WTC11 (cell line): ENCODE results near the gene PHF14. TPM values are rescaled to one million over a fixed set of nuclear protein-coding genes. Genes with fewer than 3 reads are reported as not detected.

Source experiments
- ATAC-seq: fragments of 200-7000 bp; cut with Tn5 transposase; 2 replicates; pipeline ENCODE4 v1.10.0; 2021; ENCODE audit warnings: mild to moderate bottlenecking, moderate library complexity
- CTCF ChIA-PET: fragments of 300-600 bp; sonication (Branson Sonifier 250); formaldehyde crosslinking; loops from one replicate; lab custom pipeline; 2021; ENCODE audit warnings: antibody characterized with exemption; lab: Charles Lee
- POLR2A ChIA-PET: fragments of 350-600 bp; sonication (Branson Sonifier 250); formaldehyde crosslinking; loops from one replicate; lab custom pipeline; 2021; ENCODE audit warnings: antibody characterized with exemption; lab: Charles Lee
- DNase-seq: peaks from one replicate; pipeline ENCODE4 v3.0.0; 2021; ENCODE audit warnings: low spot score
- H3K27ac Mint-ChIP-seq: 2 replicates; pipeline ENCODE4 v1.8.0; 2021; ENCODE audit warnings: mixed read lengths
- H3K27me3 Mint-ChIP-seq: 2 replicates; pipeline ENCODE4 v1.8.0; 2021; ENCODE audit warnings: low read depth, mild to moderate bottlenecking, moderate library complexity, mixed read lengths
- H3K36me3 Mint-ChIP-seq: 2 replicates; pipeline ENCODE4 v1.8.0; 2021; ENCODE audit warnings: mixed read lengths
- H3K4me1 Mint-ChIP-seq: 2 replicates; pipeline ENCODE4 v1.8.0; 2022; ENCODE audit warnings: mixed read lengths
- H3K4me3 Mint-ChIP-seq: 2 replicates; pipeline ENCODE4 v1.8.0; 2021; ENCODE audit warnings: mild to moderate bottlenecking, moderate library complexity, mixed read lengths
- H3K9me3 Mint-ChIP-seq: 2 replicates; pipeline ENCODE4 v1.8.0; 2021; ENCODE audit warnings: mixed read lengths
- E2F5 ChIP-seq: sonication (generic); formaldehyde crosslinking; IDR thresholded peaks from 2 replicates; pipeline ENCODE4 v1.8.1; 2022; ENCODE audit warnings: mild to moderate bottlenecking, moderate library complexity, missing genetic modification reagents
- GRHL2 ChIP-seq: fragments of 250-450 bp; sonication (Bioruptor Pico); IDR thresholded peaks from 2 replicates; pipeline ENCODE4 v1.8.0; 2022; ENCODE audit warnings: mild to moderate bottlenecking, moderate library complexity; ENCODE audit not compliant: insufficient replicate concordance, severe bottlenecking
- GTF2I ChIP-seq: fragments of 250-450 bp; sonication (Bioruptor Pico); conservative IDR thresholded peaks from 2 replicates; pipeline ENCODE4 v1.4.0; 2021; ENCODE audit warnings: mild to moderate bottlenecking
- HMGA2 ChIP-seq: fragments of 250-450 bp; sonication (Bioruptor Pico); IDR thresholded peaks from 2 replicates; pipeline ENCODE4 v1.4.0; 2021; ENCODE audit warnings: mild to moderate bottlenecking, moderate library complexity
- MLX ChIP-seq: sonication (generic); formaldehyde crosslinking; IDR thresholded peaks from 2 replicates; pipeline ENCODE4 v1.8.1; 2023; ENCODE audit warnings: mild to moderate bottlenecking, missing genetic modification reagents, moderate library complexity
- RORB ChIP-seq: fragments of 250-450 bp; sonication (Bioruptor Pico); IDR thresholded peaks from 2 replicates; pipeline ENCODE4 v1.9.0; 2021; ENCODE audit warnings: mild to moderate bottlenecking
- SOX15 ChIP-seq: fragments of 250-450 bp; sonication (Bioruptor Pico); IDR thresholded peaks from 2 replicates; pipeline ENCODE4 v1.9.0; 2021; ENCODE audit warnings: mild to moderate bottlenecking
- TEAD1 ChIP-seq: sonication (generic); formaldehyde crosslinking; IDR thresholded peaks from 2 replicates; pipeline ENCODE4 v1.8.0; 2022; ENCODE audit warnings: mild to moderate bottlenecking, missing genetic modification reagents
- ZNF121 ChIP-seq: sonication (generic); formaldehyde crosslinking; IDR thresholded peaks from 2 replicates; pipeline ENCODE4 v1.8.0; 2023; ENCODE audit warnings: missing genetic modification reagents
- ZNF512 ChIP-seq: sonication (generic); formaldehyde crosslinking; IDR thresholded peaks from 2 replicates; pipeline ENCODE4 v1.8.1; 2022; ENCODE audit warnings: missing genetic modification reagents, borderline replicate concordance
- total RNA-seq: library from RNA; stranded (reverse); gene quantifications from 3 replicates; pipeline ENCODE4 v1.2.3, GENCODE V29; 2021
- TF ChIP-seq, protein P1 (sequence below): sonication (generic); formaldehyde crosslinking; IDR thresholded peaks from 2 replicates; pipeline ENCODE4 v1.8.0; 2022; ENCODE audit warnings: missing genetic modification reagents
- TF ChIP-seq, protein P2 (sequence below): sonication (generic); formaldehyde crosslinking; IDR thresholded peaks from 2 replicates; pipeline ENCODE4 v1.8.1; 2023; ENCODE audit warnings: mild to moderate bottlenecking, missing genetic modification reagents
- TF ChIP-seq, protein P3 (sequence below): fragments of 250-450 bp; sonication (Bioruptor Pico); IDR thresholded peaks from 2 replicates; pipeline ENCODE4 v1.9.0; 2021; ENCODE audit warnings: moderate library complexity, mild to moderate bottlenecking, inconsistent platforms, borderline replicate concordance
- TF ChIP-seq, protein P4 (sequence below): sonication (generic); formaldehyde crosslinking; IDR thresholded peaks from 2 replicates; pipeline ENCODE4 v1.8.0; 2023; ENCODE audit warnings: mild to moderate bottlenecking, missing genetic modification reagents

The PHF14 gene
- total RNA-seq, 1 experiment from 2014 or later, result 47.7 TPM

DNA sequence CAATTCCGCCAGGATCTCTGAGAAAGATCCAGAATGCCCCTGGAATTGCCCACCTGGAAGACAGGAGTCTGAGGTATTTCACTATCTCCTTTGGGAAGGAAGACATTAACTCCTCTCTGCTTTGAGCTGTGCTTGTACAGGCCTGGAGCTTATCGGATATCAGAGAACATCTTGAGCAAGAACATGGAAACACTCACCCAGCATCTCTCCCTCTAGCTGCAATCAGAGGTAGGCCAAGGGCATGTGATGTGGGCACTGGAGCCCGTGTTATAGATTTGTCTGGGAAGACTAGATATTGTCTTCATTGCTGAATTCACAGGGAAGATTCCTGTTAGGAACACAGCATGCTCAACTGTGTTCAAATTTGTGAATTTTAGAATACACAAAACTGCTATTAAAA, 233.9 kb downstream of the PHF14 start (continued):
- TF ChIP-seq ZNF512 (CRISPR knock-in tag) (no peak), RORB (CRISPR knock-in tag) (no peak)

DNA sequence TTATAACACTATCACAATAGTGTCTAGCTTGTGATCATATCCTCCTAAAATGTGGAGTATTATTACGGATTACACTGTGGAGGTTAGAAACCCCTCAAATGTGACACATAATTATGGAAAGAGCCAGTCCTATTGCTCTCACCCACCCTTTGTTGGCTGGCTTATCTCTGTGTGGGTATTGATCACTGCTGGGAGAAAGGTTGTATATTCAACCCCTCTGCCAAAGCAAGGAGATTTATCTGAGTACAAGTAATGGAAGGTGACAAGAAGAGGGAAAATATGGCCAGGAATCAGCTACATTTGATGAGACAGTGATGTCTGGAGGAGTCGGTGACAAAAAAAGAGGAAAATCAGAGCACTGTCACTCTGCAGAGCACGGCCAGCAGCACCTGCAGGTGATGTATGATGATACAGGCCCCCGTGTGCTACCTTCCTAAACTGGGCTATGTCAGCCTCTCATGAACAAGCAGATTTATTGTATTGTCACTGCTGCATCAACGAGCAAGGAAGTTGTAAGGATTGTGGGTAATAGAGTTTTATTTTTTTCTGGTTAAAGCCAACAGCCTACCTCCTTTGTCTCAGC, 235.3 kb downstream of the PHF14 start:
- ATAC-seq, result no peak

GRCh38 chr7:11210374-11210773, 236.7 kb downstream of the PHF14 start:
- Mint-ChIP-seq H3K9me3 (no peaks in the 10 kb centered on the region), H3K4me1 (0 out of 2 replicates have a peak, but pooled peaks cover 3% of the 10 kb centered on the region), H3K4me3 (no peak overlapping the region), H3K27ac (no peak overlapping the region), H3K36me3 (no peaks in the 10 kb centered on the region), H3K27me3 (no peaks in the 10 kb centered on the region)
- ChIA-PET POLR2A (no interaction called here), CTCF (no interaction called here)
- DNase-seq (no peak), ATAC-seq (no peak)
- TF ChIP-seq TEAD1 (CRISPR knock-in tag), result no peak
- no peak for TF ChIP-seq GRHL2 (CRISPR knock-in tag)
- TF ChIP-seq SOX15 (CRISPR knock-in tag), result no peak
- TF ChIP-seq, protein P1, sequence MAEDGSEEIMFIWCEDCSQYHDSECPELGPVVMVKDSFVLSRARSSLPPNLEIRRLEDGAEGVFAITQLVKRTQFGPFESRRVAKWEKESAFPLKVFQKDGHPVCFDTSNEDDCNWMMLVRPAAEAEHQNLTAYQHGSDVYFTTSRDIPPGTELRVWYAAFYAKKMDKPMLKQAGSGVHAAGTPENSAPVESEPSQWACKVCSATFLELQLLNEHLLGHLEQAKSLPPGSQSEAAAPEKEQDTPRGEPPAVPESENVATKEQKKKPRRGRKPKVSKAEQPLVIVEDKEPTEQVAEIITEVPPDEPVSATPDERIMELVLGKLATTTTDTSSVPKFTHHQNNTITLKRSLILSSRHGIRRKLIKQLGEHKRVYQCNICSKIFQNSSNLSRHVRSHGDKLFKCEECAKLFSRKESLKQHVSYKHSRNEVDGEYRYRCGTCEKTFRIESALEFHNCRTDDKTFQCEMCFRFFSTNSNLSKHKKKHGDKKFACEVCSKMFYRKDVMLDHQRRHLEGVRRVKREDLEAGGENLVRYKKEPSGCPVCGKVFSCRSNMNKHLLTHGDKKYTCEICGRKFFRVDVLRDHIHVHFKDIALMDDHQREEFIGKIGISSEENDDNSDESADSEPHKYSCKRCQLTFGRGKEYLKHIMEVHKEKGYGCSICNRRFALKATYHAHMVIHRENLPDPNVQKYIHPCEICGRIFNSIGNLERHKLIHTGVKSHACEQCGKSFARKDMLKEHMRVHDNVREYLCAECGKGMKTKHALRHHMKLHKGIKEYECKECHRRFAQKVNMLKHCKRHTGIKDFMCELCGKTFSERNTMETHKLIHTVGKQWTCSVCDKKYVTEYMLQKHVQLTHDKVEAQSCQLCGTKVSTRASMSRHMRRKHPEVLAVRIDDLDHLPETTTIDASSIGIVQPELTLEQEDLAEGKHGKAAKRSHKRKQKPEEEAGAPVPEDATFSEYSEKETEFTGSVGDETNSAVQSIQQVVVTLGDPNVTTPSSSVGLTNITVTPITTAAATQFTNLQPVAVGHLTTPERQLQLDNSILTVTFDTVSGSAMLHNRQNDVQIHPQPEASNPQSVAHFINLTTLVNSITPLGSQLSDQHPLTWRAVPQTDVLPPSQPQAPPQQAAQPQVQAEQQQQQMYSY (CRISPR knock-in tag), result no peak
- TF ChIP-seq HMGA2 (CRISPR knock-in tag), result no peak
- TF ChIP-seq, protein P2, sequence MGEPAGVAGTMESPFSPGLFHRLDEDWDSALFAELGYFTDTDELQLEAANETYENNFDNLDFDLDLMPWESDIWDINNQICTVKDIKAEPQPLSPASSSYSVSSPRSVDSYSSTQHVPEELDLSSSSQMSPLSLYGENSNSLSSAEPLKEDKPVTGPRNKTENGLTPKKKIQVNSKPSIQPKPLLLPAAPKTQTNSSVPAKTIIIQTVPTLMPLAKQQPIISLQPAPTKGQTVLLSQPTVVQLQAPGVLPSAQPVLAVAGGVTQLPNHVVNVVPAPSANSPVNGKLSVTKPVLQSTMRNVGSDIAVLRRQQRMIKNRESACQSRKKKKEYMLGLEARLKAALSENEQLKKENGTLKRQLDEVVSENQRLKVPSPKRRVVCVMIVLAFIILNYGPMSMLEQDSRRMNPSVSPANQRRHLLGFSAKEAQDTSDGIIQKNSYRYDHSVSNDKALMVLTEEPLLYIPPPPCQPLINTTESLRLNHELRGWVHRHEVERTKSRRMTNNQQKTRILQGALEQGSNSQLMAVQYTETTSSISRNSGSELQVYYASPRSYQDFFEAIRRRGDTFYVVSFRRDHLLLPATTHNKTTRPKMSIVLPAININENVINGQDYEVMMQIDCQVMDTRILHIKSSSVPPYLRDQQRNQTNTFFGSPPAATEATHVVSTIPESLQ (CRISPR knock-in tag), result no peak
- TF ChIP-seq E2F5, result no peak
- TF ChIP-seq GTF2I (CRISPR knock-in tag), result no peak
- TF ChIP-seq, protein P3, sequence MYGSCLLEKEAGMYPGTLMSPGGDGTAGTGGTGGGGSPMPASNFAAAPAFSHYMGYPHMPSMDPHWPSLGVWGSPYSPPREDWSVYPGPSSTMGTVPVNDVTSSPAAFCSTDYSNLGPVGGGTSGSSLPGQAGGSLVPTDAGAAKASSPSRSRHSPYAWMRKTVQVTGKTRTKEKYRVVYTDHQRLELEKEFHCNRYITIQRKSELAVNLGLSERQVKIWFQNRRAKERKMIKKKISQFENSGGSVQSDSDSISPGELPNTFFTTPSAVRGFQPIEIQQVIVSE (CRISPR knock-in tag), result no peak

More for the DNA sequence above, 235.3 kb downstream of the PHF14 start:
- Mint-ChIP-seq H3K36me3 (no peaks in the 10 kb centered on the region), H3K9me3 (no peaks in the 10 kb centered on the region), H3K4me3 (no peak overlapping the region), H3K27ac (no peak overlapping the region), H3K4me1 (0 out of 2 replicates have a peak, but pooled peaks cover 3% of the 10 kb centered on the region), H3K27me3 (no peaks in the 10 kb centered on the region)
- ChIA-PET POLR2A (no interaction called here), CTCF (no interaction called here)
- TF ChIP-seq, protein P3 (CRISPR knock-in tag), result no peak
- TF ChIP-seq MLX (CRISPR knock-in tag), result no peak
- TF ChIP-seq ZNF121 (CRISPR knock-in tag), result no peak
- TF ChIP-seq, protein P4, sequence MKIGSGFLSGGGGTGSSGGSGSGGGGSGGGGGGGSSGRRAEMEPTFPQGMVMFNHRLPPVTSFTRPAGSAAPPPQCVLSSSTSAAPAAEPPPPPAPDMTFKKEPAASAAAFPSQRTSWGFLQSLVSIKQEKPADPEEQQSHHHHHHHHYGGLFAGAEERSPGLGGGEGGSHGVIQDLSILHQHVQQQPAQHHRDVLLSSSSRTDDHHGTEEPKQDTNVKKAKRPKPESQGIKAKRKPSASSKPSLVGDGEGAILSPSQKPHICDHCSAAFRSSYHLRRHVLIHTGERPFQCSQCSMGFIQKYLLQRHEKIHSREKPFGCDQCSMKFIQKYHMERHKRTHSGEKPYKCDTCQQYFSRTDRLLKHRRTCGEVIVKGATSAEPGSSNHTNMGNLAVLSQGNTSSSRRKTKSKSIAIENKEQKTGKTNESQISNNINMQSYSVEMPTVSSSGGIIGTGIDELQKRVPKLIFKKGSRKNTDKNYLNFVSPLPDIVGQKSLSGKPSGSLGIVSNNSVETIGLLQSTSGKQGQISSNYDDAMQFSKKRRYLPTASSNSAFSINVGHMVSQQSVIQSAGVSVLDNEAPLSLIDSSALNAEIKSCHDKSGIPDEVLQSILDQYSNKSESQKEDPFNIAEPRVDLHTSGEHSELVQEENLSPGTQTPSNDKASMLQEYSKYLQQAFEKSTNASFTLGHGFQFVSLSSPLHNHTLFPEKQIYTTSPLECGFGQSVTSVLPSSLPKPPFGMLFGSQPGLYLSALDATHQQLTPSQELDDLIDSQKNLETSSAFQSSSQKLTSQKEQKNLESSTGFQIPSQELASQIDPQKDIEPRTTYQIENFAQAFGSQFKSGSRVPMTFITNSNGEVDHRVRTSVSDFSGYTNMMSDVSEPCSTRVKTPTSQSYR (CRISPR knock-in tag), result no peak
- no peak for TF ChIP-seq SOX15 (CRISPR knock-in tag)
- DNase-seq, result no peak
